PC-9 (cell line): Measurements from ENCODE around the gene CCL8.

Experiments
- CTCF ChIP-seq: fragments of 200-600 bp; sonication (generic); conservative IDR thresholded peaks from 2 replicates; pipeline ENCODE4 v1.6.1; 2017; ENCODE audit warnings: mixed run types, antibody characterized with exemption, mild to moderate bottlenecking, moderate library complexity
- EZH2 ChIP-seq: fragments of 200-600 bp; sonication (generic); IDR thresholded peaks from 2 replicates; pipeline ENCODE4 v1.8.0; 2017; ENCODE audit warnings: antibody characterized with exemption, low read depth

DNA sequence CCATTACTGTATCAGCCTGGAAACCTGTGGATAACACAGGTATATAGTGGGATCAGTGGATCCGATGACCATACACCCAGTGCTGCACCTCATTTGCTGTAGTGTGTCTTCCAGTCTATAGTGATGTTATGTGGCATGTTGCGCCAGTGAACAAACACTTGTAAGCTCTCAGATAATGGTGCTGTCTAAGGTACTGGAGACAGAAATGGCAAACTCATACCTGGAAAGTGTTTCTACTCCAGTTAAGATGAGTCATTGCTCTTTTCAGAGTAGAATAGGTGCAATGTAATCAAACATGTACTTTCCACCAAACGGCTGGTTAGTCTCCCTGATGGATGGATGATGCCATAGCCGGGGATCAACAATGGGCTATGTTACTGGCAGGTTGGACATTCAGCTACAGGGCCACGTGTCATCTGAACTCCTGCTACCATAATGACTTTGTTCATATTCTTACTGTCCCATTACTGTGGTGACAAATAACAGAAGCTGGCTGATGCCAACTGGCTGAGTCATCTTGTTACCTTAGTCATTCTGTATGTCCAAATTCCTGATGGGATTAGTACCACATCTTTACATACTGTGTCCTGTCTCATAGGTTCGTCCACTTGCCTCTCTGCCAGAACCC lies 27.4 kb upstream of the CCL8 start:
- TF ChIP-seq EZH2 = no peak
- TF ChIP-seq CTCF = no peak
